ENCODE data around the gene AQP12A.

The AQP12A gene

GRCh38 chr2:240725671-240726070, 34.0 kb downstream of the AQP12A start:
- no peak for DNase-seq

GRCh38 chr2:240726876-240727275, 35.2 kb downstream of the AQP12A start:
- DNase-seq = no peak

GRCh38 chr2:240727439-240727838, 35.8 kb downstream of the AQP12A start:
- DNase-seq = no peak

GRCh38 chr2:240727913-240728312, 36.2 kb downstream of the AQP12A start:
- DNase-seq = no peak

GRCh38 chr2:240728361-240728760, 36.7 kb downstream of the AQP12A start:
- DNase-seq = no peak

GRCh38 chr2:240728827-240729226, 37.2 kb downstream of the AQP12A start:
- no peak for DNase-seq

- no peak for DNase-seq
Observed at GRCh38 chr2:240730501-240731177, 39.0 kb downstream of the AQP12A start.

GRCh38 chr2:240731178-240731545, 39.5 kb downstream of the AQP12A start:
- DNase-seq = no peak

- no peak for DNase-seq
Observed at GRCh38 chr2:240732184-240732583, 40.5 kb downstream of the AQP12A start.

- no peak for DNase-seq
Observed at GRCh38 chr2:240732911-240733622, 41.4 kb downstream of the AQP12A start.

- no peak for DNase-seq
Observed at GRCh38 chr2:240733803-240734495, 42.3 kb downstream of the AQP12A start.

- no peak for DNase-seq
Observed at GRCh38 chr2:240734756-240735155, 43.1 kb downstream of the AQP12A start.

- no peak for DNase-seq
Observed at GRCh38 chr2:240735476-240735875, 43.8 kb downstream of the AQP12A start.

GRCh38 chr2:240736281-240737250, 44.9 kb downstream of the AQP12A start:
- DNase-seq = no peak

GRCh38 chr2:240737512-240737911, 45.8 kb downstream of the AQP12A start:
- DNase-seq = no peak

GRCh38 chr2:240737958-240738357, 46.3 kb downstream of the AQP12A start:
- DNase-seq = no peak

GRCh38 chr2:240739797-240740196, 48.1 kb downstream of the AQP12A start:
- no peak for DNase-seq

GRCh38 chr2:240741091-240741490, 49.4 kb downstream of the AQP12A start:
- DNase-seq = no peak

- no peak for DNase-seq
Observed at GRCh38 chr2:240742602-240743095, 51.0 kb downstream of the AQP12A start.

- no peak for DNase-seq
Observed at GRCh38 chr2:240745456-240745855, 53.8 kb downstream of the AQP12A start.

- DNase-seq = no peak
Observed at GRCh38 chr2:240745962-240746361, 54.3 kb downstream of the AQP12A start.

- DNase-seq = no peak
Observed at GRCh38 chr2:240746671-240747070, 55.0 kb downstream of the AQP12A start.

GRCh38 chr2:240747256-240747655, 55.6 kb downstream of the AQP12A start:
- no peak for DNase-seq
